Activated T-cell treated with anti-CD3 and anti-CD28 coated beads, Interleukin-2, amount 50 U/mL, for 72 hours (primary cell): ENCODE measurements around the gene CAMTA1. TPM values are rescaled to one million over a fixed set of nuclear protein-coding genes. Genes with fewer than 3 reads are reported as not detected.

ENCODE experiments used
- ATAC-seq, 2 donors: fragments of 150-1000 bp; cut with Tn5 transposase; replicated peaks in 1 of 2; 2 replicates each; pipeline ENCODE4 v1.10.0; 2021; ENCODE audit warnings: moderate library complexity in 2 of 2, mild to moderate bottlenecking in 1 of 2
- DNase-seq, 2 donors: peaks; one replicate each; pipeline ENCODE4 v3.0.0; 2021 to 2022; ENCODE audit warnings: mixed read lengths in 1 of 2
- H3K27ac Mint-ChIP-seq: one replicate; pipeline ENCODE4 v1.8.0; 2022; ENCODE audit warnings: mild to moderate bottlenecking, moderate library complexity, mixed read lengths
- H3K27me3 Mint-ChIP-seq: one replicate; pipeline ENCODE4 v1.8.0; 2022; ENCODE audit warnings: low read depth, mixed read lengths
- H3K36me3 Mint-ChIP-seq, 2 donors: one replicate each; pipeline ENCODE4 v1.8.0; 2022; ENCODE audit warnings: mixed read lengths in 2 of 2, mild to moderate bottlenecking in 1 of 2; ENCODE audit not compliant: insufficient read depth in 2 of 2
- H3K4me1 Mint-ChIP-seq: one replicate; pipeline ENCODE4 v1.8.0; 2022; ENCODE audit warnings: low read depth, mixed read lengths
- H3K4me3 Mint-ChIP-seq, 2 donors: one replicate each; pipeline ENCODE4 v1.8.0; 2022; ENCODE audit warnings: mild to moderate bottlenecking in 2 of 2, mixed read lengths in 2 of 2, moderate library complexity in 2 of 2
- H3K9me3 Mint-ChIP-seq, 2 donors: one replicate each; pipeline ENCODE4 v1.8.0; 2022; ENCODE audit warnings: mixed read lengths in 2 of 2
- total RNA-seq, 2 donors: library from RNA; stranded (reverse); gene quantifications; one replicate each; pipeline ENCODE4 v1.2.3, GENCODE V29; 2022

The CAMTA1 gene
- total RNA-seq, 2 donors from 2014 or later: 47.8 to 63.3 TPM

- DNase-seq (no peak), ATAC-seq (no peak)
- no peaks in the 10 kb centered on the region for H3K9me3 Mint-ChIP-seq
- H3K4me3 Mint-ChIP-seq: no peak overlapping the region
- no peak overlapping the region for H3K27ac Mint-ChIP-seq
- H3K27me3 Mint-ChIP-seq: no peaks in the 10 kb centered on the region
- H3K4me1 Mint-ChIP-seq: no peaks in the 10 kb centered on the region
- no peaks in the 10 kb centered on the region for H3K36me3 Mint-ChIP-seq
Observed at GRCh38 chr1:6950001-6950765, 164.9 kb downstream of the CAMTA1 start.

- Mint-ChIP-seq H3K4me3 (no peak overlapping the region), H3K27me3 (no peaks in the 10 kb centered on the region), H3K27ac (no peak overlapping the region), H3K9me3 (no peaks in the 10 kb centered on the region), H3K4me1 (no peaks in the 10 kb centered on the region), H3K36me3 (no peaks in the 10 kb centered on the region)
- DNase-seq: no peak
- no peak for ATAC-seq
Observed at GRCh38 chr1:6951536-6951935, 166.3 kb downstream of the CAMTA1 start.

- Mint-ChIP-seq H3K27me3 (no peaks in the 10 kb centered on the region), H3K9me3 (no peaks in the 10 kb centered on the region), H3K27ac (no peak overlapping the region), H3K4me3 (no peak overlapping the region), H3K36me3 (no peaks in the 10 kb centered on the region), H3K4me1 (no peaks in the 10 kb centered on the region)
- ATAC-seq (no peak), DNase-seq (no peak)
Observed at GRCh38 chr1:6953216-6953615, 168.0 kb downstream of the CAMTA1 start.

- no peaks in the 10 kb centered on the region for H3K36me3 Mint-ChIP-seq
- no peak overlapping the region for H3K27ac Mint-ChIP-seq
- ATAC-seq: no peak
- H3K4me3 Mint-ChIP-seq: no peak overlapping the region
- no peak for DNase-seq
- H3K4me1 Mint-ChIP-seq: no peaks in the 10 kb centered on the region
- H3K9me3 Mint-ChIP-seq: no peaks in the 10 kb centered on the region
- H3K27me3 Mint-ChIP-seq: no peaks in the 10 kb centered on the region
Observed at GRCh38 chr1:6953907-6954364, 168.7 kb downstream of the CAMTA1 start.

DNA sequence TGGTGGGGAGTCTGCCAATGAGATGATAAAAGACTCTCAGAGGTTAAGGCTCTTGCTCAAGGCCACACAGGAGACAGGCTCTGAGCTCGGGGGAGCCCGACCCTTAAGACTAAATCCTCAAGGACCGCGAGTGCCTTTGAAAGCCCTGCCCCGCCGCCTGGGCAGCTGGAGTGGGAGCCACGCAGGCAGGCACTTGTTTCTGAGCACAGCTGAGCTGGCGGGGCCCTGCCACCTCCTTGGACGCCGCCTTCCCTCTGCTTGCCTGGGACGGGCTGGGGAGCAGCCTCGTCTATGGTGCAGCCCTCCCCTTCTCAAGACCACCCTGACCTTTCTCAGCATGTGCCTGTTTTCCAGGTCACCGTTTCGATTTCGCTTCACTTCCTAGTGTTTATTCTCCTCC is 169.3 kb downstream of the CAMTA1 start:
- Mint-ChIP-seq H3K27ac (no peak overlapping the region), H3K4me1 (no peaks in the 10 kb centered on the region), H3K36me3 (no peaks in the 10 kb centered on the region), H3K27me3 (no peaks in the 10 kb centered on the region), H3K4me3 (no peak overlapping the region), H3K9me3 (no peaks in the 10 kb centered on the region)
- ATAC-seq (no peak), DNase-seq (no peak)

GRCh38 chr1:6955357-6956094 is 170.3 kb downstream of the CAMTA1 start:
- Mint-ChIP-seq H3K4me1 (no peaks in the 10 kb centered on the region), H3K36me3 (no peaks in the 10 kb centered on the region), H3K9me3 (no peaks in the 10 kb centered on the region), H3K27me3 (peaks cover 5% of the 10 kb centered on the region), H3K4me3 (no peak overlapping the region), H3K27ac (no peak overlapping the region)
- DNase-seq: no peak
- no peak for ATAC-seq

- H3K4me3 Mint-ChIP-seq: no peak overlapping the region
- DNase-seq: no peak
- H3K9me3 Mint-ChIP-seq: no peaks in the 10 kb centered on the region
- H3K27ac Mint-ChIP-seq: no peak overlapping the region
- no peak for ATAC-seq
- no peaks in the 10 kb centered on the region for H3K36me3 Mint-ChIP-seq
- H3K27me3 Mint-ChIP-seq: peaks cover 12% of the 10 kb centered on the region
- no peaks in the 10 kb centered on the region for H3K4me1 Mint-ChIP-seq
Observed at GRCh38 chr1:6956488-6957159, 171.4 kb downstream of the CAMTA1 start.

GRCh38 chr1:6957341-6957740 is 172.1 kb downstream of the CAMTA1 start:
- DNase-seq (no peak), ATAC-seq (no peak)

GRCh38 chr1:6958407-6959030 is 173.3 kb downstream of the CAMTA1 start:
- peaks cover 12% of the 10 kb centered on the region for H3K27me3 Mint-ChIP-seq
- no peak overlapping the region for H3K4me3 Mint-ChIP-seq
- H3K4me1 Mint-ChIP-seq: peaks cover 12% of the 10 kb centered on the region
- no peaks in the 10 kb centered on the region for H3K36me3 Mint-ChIP-seq
- DNase-seq (no peak), ATAC-seq (no peak)
- no peak overlapping the region for H3K27ac Mint-ChIP-seq
- no peaks in the 10 kb centered on the region for H3K9me3 Mint-ChIP-seq

More at GRCh38 chr1:6957341-6957740, 172.1 kb downstream of the CAMTA1 start:
- peaks cover 12% of the 10 kb centered on the region for H3K27me3 Mint-ChIP-seq
- H3K36me3 Mint-ChIP-seq: no peaks in the 10 kb centered on the region
- no peak overlapping the region for H3K4me3 Mint-ChIP-seq
- H3K27ac Mint-ChIP-seq: no peak overlapping the region
- H3K9me3 Mint-ChIP-seq: no peaks in the 10 kb centered on the region
- H3K4me1 Mint-ChIP-seq: peaks cover under 1% of the 10 kb centered on the region

DNA sequence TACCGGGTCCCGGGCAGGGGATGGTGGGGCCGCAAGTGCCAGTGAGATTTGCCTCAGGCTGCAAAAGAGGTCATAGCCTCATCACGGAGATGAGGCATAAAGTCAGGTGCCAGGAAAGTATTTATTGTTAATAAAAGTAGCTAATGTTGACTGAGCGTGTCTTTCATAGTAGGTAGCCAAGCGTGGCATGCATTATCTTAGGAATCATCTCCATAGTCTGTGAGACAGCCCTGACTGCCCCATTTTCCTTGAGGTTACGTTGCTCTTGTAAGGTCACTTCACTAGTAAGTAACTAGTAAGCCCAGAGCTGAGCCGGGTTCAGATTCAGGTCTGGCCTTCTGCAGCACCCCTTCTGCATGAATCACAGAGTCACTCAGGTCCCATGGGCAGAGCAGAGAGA is 174.2 kb downstream of the CAMTA1 start:
- H3K27ac Mint-ChIP-seq: no peak overlapping the region
- peaks cover 14% of the 10 kb centered on the region for H3K27me3 Mint-ChIP-seq
- no peak overlapping the region for H3K4me3 Mint-ChIP-seq
- ATAC-seq (no peak), DNase-seq (no peak)
- no peaks in the 10 kb centered on the region for H3K9me3 Mint-ChIP-seq
- H3K4me1 Mint-ChIP-seq: peaks cover 12% of the 10 kb centered on the region
- H3K36me3 Mint-ChIP-seq: no peaks in the 10 kb centered on the region

DNA sequence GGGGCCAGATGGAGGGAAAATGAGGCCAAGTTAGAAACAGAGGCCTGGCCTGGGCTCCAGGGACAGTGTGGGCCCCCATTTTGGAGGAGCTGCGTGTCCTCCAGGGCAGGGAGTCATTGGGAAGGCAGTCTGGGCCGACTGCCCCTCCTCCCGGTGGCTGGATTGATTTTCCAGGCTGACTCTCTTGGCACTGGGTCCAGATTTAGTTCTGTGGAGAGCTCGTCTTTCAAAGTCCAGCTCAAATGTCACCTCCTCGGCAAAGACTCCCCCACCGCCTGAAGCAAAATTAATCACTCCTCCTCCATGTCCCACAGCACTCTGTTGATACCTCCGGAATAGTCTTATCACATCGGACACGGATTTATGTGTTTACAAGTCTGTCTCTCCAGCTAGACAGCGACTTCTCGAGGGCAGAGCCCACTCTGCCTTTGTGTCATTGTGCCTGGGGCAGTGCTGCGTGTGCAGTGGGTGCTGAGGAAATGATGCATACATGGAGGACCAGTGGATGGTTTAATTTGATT is 175.1 kb downstream of the CAMTA1 start:
- DNase-seq (no peak), ATAC-seq (no peak)
- peaks cover 18% of the 10 kb centered on the region for H3K27me3 Mint-ChIP-seq
- no peaks in the 10 kb centered on the region for H3K9me3 Mint-ChIP-seq
- no peak overlapping the region for H3K27ac Mint-ChIP-seq
- H3K36me3 Mint-ChIP-seq: no peaks in the 10 kb centered on the region
- peaks cover 12% of the 10 kb centered on the region for H3K4me1 Mint-ChIP-seq
- H3K4me3 Mint-ChIP-seq: no peak overlapping the region

DNA sequence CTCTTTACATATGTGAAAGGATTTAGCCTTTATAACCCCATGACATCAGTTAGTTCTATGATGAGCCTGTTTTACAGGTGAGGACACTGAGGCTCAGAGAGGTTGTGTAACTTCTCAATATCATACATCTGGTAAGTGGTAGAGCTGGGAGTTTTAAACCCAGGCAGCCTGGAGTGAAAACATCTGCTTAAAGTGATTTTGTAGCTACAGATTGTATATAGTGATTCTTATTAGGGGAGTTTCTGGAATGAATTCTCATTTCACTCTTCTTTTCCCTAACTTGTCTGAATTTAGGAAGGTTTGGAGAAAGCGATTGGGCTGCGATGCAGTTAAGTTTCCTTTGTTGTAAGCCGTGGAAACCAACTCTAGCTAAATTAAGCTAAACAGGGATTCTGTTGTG is 175.6 kb downstream of the CAMTA1 start:
- H3K4me3 Mint-ChIP-seq: peak overlapping the region; percentile 2 to 3
- H3K27me3 Mint-ChIP-seq: peaks cover 18% of the 10 kb centered on the region
- H3K4me1 Mint-ChIP-seq: peaks cover 12% of the 10 kb centered on the region

GRCh38 chr1:6961289-6961688 is 176.0 kb downstream of the CAMTA1 start:
- peaks cover 18% of the 10 kb centered on the region for H3K27me3 Mint-ChIP-seq
- no peak for DNase-seq

More for the DNA sequence above, 175.6 kb downstream of the CAMTA1 start:
- no peak for ATAC-seq
- Mint-ChIP-seq H3K27ac (no peak overlapping the region), H3K9me3 (no peaks in the 10 kb centered on the region), H3K36me3 (no peaks in the 10 kb centered on the region)
- no peak for DNase-seq

More at GRCh38 chr1:6961289-6961688, 176.0 kb downstream of the CAMTA1 start:
- ATAC-seq: no peak
- Mint-ChIP-seq H3K4me3 (peak overlapping the region; percentile 2 to 3), H3K4me1 (peaks cover 12% of the 10 kb centered on the region), H3K36me3 (no peaks in the 10 kb centered on the region), H3K27ac (no peak overlapping the region), H3K9me3 (no peaks in the 10 kb centered on the region)
